ENCODE data around the gene POC1A.

- TF ChIP-seq CTCF (IDR thresholded peaks at IDR 0.05; ENCODE audit: low read depth, low read length, poor library complexity, severe bottlenecking), result no peak
- no peak for TF ChIP-seq EZH2phosphoT487 (IDR thresholded peaks at IDR 0.05; ENCODE audit: borderline replicate concordance, low read length)
These were observed 60.3 kb downstream of the POC1A start for GRCh38 chr3:52093756-52094545.
